GM13976 (cell line): ENCODE data around the gene SELENBP1.

ENCODE experiments used
- DNase-seq: peaks from one replicate; pipeline ENCODE4 v3.0.0; 2012; ENCODE audit warnings: low spot score
- CTCF ChIP-seq: IDR thresholded peaks from 2 replicates; pipeline ENCODE4 v1.5.1; 2012; ENCODE audit warnings: borderline replicate concordance, mild to moderate bottlenecking; ENCODE audit not compliant: insufficient read depth; ENCODE audit errors: extremely low read depth, missing control alignments, control extremely low read depth
- in situ Hi-C: fragments of 300-500 bp; cut with MboI; formaldehyde crosslinking; loops from one replicate; pipeline ENCODE4 v1.12.0; 2022; ENCODE audit warnings: low sequenced_read_pairs, mixed read lengths, inconsistent platforms; ENCODE audit not compliant: unreplicated experiment

SELENBP1 gene

GRCh38 chr1:151372058-151372934 lies at the start of gene SELENBP1:
TSS of gene SELENBP1 (minus strand) at chr1:151372705. CDS start at chr1:151372641, 64 bp downstream.
- in situ Hi-C loops, result no loop called here
- no peak for DNase-seq
- TF ChIP-seq CTCF, result no peak

- no peak for TF ChIP-seq CTCF
- in situ Hi-C loops, result no loop called here
- no peak for DNase-seq
Measured at GRCh38 chr1:151419819-151420218, 47.3 kb upstream of the SELENBP1 start.

GRCh38 chr1:151418081-151418480 lies 45.6 kb upstream of the SELENBP1 start:
- no peak for DNase-seq
- in situ Hi-C loops, result no loop called here
- no peak for TF ChIP-seq CTCF

- in situ Hi-C loops, result no loop called here
- DNase-seq, result no peak
- no peak for TF ChIP-seq CTCF
Measured at GRCh38 chr1:151416231-151416630, 43.7 kb upstream of the SELENBP1 start.

- no peak for DNase-seq
- in situ Hi-C loops, result no loop called here
- no peak for TF ChIP-seq CTCF
Measured at GRCh38 chr1:151411884-151412283, 39.4 kb upstream of the SELENBP1 start.

GRCh38 chr1:151408891-151409290 lies 36.4 kb upstream of the SELENBP1 start:
- no peak for TF ChIP-seq CTCF
- DNase-seq, result no peak
- in situ Hi-C loops, result no loop called here
